Transverse colon (tissue), 4 donors: Measurements from ENCODE around the gene KRTAP12-1.

Experiments
- CTCF ChIP-seq, 5 experiments: fragments of 200-600 bp in 3 of 5; fragments of 450-650 bp in 2 of 5; sonication (generic) in 3 of 5; IDR thresholded peaks; 1 replicate in 2 of 5; 2 replicates in 3 of 5; pipeline ENCODE4 v1.5.1; 2016 to 2017; ENCODE audit warnings: antibody characterized with exemption in 5 of 5, inconsistent platforms in 3 of 5, mild to moderate bottlenecking in 2 of 5, moderate library complexity in 1 of 5
- POLR2A ChIP-seq: fragments of 450-650 bp; IDR thresholded peaks from one replicate; pipeline ENCODE4 v1.6.1; 2016; ENCODE audit warnings: antibody characterized with exemption, mild to moderate bottlenecking, moderate library complexity
- POLR2AphosphoS5 ChIP-seq, 3 donors: sonication (generic); formaldehyde crosslinking; IDR thresholded peaks; one replicate each; pipeline ENCODE4 v1.6.1; 2016; ENCODE audit warnings: antibody characterized with exemption in 3 of 3

DNA sequence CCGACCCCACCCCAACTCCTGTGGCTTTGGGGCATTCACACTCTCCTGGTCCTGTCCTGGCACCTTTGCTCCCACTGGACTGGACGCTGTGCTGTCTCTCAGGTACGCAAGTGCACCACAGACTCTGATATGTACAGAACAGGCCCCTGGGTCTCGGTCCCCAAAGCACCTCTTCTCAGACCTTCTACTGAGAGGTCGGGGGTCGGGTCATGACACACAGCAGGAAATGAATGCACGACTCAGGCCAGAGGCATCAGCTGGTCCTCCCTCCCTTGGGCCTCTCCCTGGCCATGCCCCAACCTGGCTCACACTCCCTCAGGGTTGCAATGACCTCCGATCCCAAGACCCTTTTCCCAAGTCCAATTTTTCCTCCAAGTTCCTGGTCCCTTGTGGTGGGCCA lies 13.2 kb upstream of the KRTAP12-1 start:
- TF ChIP-seq CTCF (IDR thresholded peaks at IDR 0.05): no peak
- no peak for TF ChIP-seq POLR2A
- TF ChIP-seq POLR2AphosphoS5 (IDR thresholded peaks at IDR 0.05): no peak
